HEK293 (cell line): ENCODE data around the gene ZCCHC9.

Experiments used
- CTCF ChIA-PET: fragments of 350-600 bp; formaldehyde crosslinking; extraction: SDS; loops from one replicate; lab custom pipeline; 2021; ENCODE audit warnings: antibody characterized with exemption; lab: Yijun Ruan, JAX
- POLR2A ChIA-PET: fragments of 300-600 bp; formaldehyde crosslinking; extraction: SDS; loops from one replicate; lab custom pipeline; 2020; ENCODE audit warnings: antibody characterized with exemption, inconsistent platforms; lab: Yijun Ruan, JAX
- H3K27ac ChIP-seq: fragments of 200-500 bp; sonication (Bioruptor generic); 2 replicates; pipeline ENCODE4 v1.5.1; 2014; ENCODE audit warnings: low read depth, low read length, control low read depth, inconsistent platforms; ENCODE audit errors: extremely low read depth
- H3K36me3 ChIP-seq, 2 experiments: fragments of 200-500 bp in 1 of 2; sonication (Bioruptor generic) in 1 of 2; 1 replicate in 1 of 2; 2 replicates in 1 of 2; pipeline ENCODE4 v1.5.1; 2014 to 2017; ENCODE audit warnings: inconsistent platforms in 2 of 2, low read length in 2 of 2; ENCODE audit not compliant: control insufficient read depth in 2 of 2, insufficient read depth in 1 of 2
- H3K4me1 ChIP-seq: fragments of 200-500 bp; sonication (Bioruptor generic); 2 replicates; pipeline ENCODE4 v1.5.1; 2014; ENCODE audit warnings: mild to moderate bottlenecking, low read length, inconsistent platforms; ENCODE audit not compliant: control insufficient read depth, insufficient read depth
- H3K4me3 ChIP-seq: 2 replicates; pipeline ENCODE4 v1.5.1; 2011; ENCODE audit warnings: low read depth, mild to moderate bottlenecking, control low read depth, low read length, moderate library complexity
- H3K9me3 ChIP-seq: fragments of 200-500 bp; sonication (Bioruptor generic); 2 replicates; pipeline ENCODE4 v1.5.1; 2014; ENCODE audit warnings: low read depth, low read length, inconsistent platforms; ENCODE audit not compliant: control insufficient read depth, insufficient read depth
- BCL11A ChIP-seq: fragments of 450-650 bp; formaldehyde crosslinking; IDR thresholded peaks from 2 replicates; pipeline ENCODE4 v1.5.1; 2016; ENCODE audit warnings: low read depth, missing biosample characterization, missing genetic modification characterization
- MEIS1 ChIP-seq: sonication (generic); formaldehyde crosslinking; IDR thresholded peaks from 2 replicates; pipeline ENCODE4 v1.8.1; 2022; ENCODE audit warnings: missing genetic modification reagents, mild to moderate bottlenecking, borderline replicate concordance
- REPIN1 ChIP-seq: fragments of 450-650 bp; formaldehyde crosslinking; IDR thresholded peaks from 2 replicates; pipeline ENCODE4 v1.5.1; 2017; ENCODE audit warnings: missing biosample characterization, missing genetic modification characterization, low read depth
- SP2 ChIP-seq: fragments of 450-650 bp; formaldehyde crosslinking; IDR thresholded peaks from 2 replicates; pipeline ENCODE4 v1.5.1; 2016; ENCODE audit warnings: missing biosample characterization, missing genetic modification characterization
- TRIM28 ChIP-seq: IDR thresholded peaks from 2 replicates; pipeline ENCODE4 v1.6.1; 2011; ENCODE audit warnings: low read length, control low read depth, borderline replicate concordance
- ZFP3 ChIP-seq: fragments of 450-650 bp; formaldehyde crosslinking; IDR thresholded peaks from 2 replicates; pipeline ENCODE4 v1.5.1; 2016; ENCODE audit warnings: low read depth, missing biosample characterization, missing genetic modification characterization
- ZNF114 ChIP-seq: fragments of 450-650 bp; formaldehyde crosslinking; IDR thresholded peaks from 2 replicates; pipeline ENCODE4 v1.5.0; 2017; ENCODE audit warnings: missing biosample characterization, missing genetic modification characterization
- ZNF350 ChIP-seq: fragments of 450-650 bp; formaldehyde crosslinking; IDR thresholded peaks from 2 replicates; pipeline ENCODE4 v1.5.0; 2017; ENCODE audit warnings: missing biosample characterization, mild to moderate bottlenecking, missing genetic modification characterization
- ZNF549 ChIP-seq: fragments of 450-650 bp; IDR thresholded peaks from 2 replicates; pipeline ENCODE4 v1.5.1; 2018; ENCODE audit warnings: missing biosample characterization, missing genetic modification characterization, mild to moderate bottlenecking, inconsistent platforms, moderate library complexity
- ZNF624 ChIP-seq: fragments of 450-650 bp; formaldehyde crosslinking; IDR thresholded peaks from 2 replicates; pipeline ENCODE4 v1.5.1; 2017; ENCODE audit warnings: missing biosample characterization, missing genetic modification characterization
- ZNF677 ChIP-seq: fragments of 450-650 bp; IDR thresholded peaks from 2 replicates; pipeline ENCODE4 v1.5.0; 2018; ENCODE audit warnings: missing biosample characterization, mild to moderate bottlenecking, missing genetic modification characterization, moderate library complexity
- ZNF837 ChIP-seq: fragments of 450-650 bp; formaldehyde crosslinking; IDR thresholded peaks from 2 replicates; pipeline ENCODE4 v1.5.1; 2016; ENCODE audit warnings: missing biosample characterization, missing genetic modification characterization
- ZXDB ChIP-seq: fragments of 450-650 bp; formaldehyde crosslinking; IDR thresholded peaks from 2 replicates; pipeline ENCODE4 v1.5.1; 2016; ENCODE audit warnings: missing biosample characterization, missing genetic modification characterization
- TF ChIP-seq, protein P1 (sequence below): fragments of 450-650 bp; formaldehyde crosslinking; IDR thresholded peaks from 2 replicates; pipeline ENCODE4 v1.5.1; 2016; ENCODE audit warnings: missing biosample characterization, missing genetic modification characterization, low read depth
- TF ChIP-seq, protein P2 (sequence below): fragments of 450-650 bp; formaldehyde crosslinking; IDR thresholded peaks from 2 replicates; pipeline ENCODE4 v1.5.1; 2016; ENCODE audit warnings: missing biosample characterization, missing genetic modification characterization, borderline replicate concordance
- TF ChIP-seq, protein P3 (sequence below): fragments of 450-650 bp; formaldehyde crosslinking; IDR thresholded peaks from 2 replicates; pipeline ENCODE4 v1.5.1; 2016; ENCODE audit warnings: missing biosample characterization, missing genetic modification characterization
- TF ChIP-seq, protein P4 (sequence below): fragments of 450-650 bp; formaldehyde crosslinking; IDR thresholded peaks from 2 replicates; pipeline ENCODE4 v1.5.1; 2016; ENCODE audit warnings: missing biosample characterization, missing genetic modification characterization, borderline replicate concordance

The ZCCHC9 gene

DNA sequence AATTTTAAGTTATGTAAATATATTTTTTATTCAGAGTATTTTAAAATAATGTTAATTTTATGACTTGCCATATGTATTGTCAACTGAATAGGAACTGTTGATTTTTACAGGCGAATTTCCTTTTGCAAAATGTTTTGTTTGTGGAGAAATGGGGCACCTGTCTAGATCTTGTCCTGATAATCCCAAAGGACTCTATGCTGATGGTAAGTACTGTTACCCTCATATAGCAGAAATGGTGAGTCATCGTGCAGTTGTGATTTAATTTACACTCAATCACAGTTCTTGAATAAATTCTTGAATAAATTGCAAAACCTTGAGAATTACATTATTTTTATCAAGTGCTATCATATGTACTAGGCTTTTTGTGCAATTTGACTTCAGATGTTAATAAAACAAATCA, 7.4 kb downstream of the ZCCHC9 start (continued):
- TF ChIP-seq REPIN1 (tag by site-specific recombination) (no peak), TRIM28 (no peak), ZNF677 (tag by site-specific recombination) (no peak)

DNA sequence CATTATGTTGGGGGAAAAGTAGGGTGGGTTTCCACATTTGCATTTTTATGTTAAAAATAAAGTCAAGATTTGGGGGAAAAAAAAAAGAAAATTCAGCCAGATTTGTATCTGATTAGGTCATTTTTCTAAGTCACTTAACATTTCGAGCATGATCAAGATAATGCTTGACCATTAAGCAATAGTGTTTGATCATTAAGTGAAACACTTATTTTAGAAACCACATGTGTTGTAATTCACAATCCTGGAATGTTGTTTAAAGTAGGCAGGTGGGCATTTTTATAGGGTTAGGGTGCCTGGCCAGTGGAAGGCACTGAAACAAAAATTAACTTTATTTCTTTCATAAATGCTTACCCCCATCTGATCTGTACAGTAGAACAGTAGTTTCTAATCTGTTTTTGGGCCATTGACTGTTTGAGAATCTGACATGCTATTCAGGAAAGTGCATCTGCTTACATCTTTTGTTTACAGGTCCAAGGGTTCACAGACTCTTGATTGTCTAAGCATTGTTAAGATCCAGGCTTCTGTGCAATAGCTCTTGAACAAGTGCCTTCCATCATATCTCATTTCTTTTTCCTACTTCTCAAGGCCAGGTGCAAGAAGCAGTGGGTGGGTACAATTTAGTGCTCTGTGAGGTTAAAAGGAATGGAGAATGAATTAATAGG, 9.1 kb downstream of the ZCCHC9 start:
- POLR2A ChIA-PET, result interaction anchor here (1.4 kb wide), 1 partner anchor 9 kb away, joined by 3 read pairs; the partner anchor contains the start of gene ZCCHC9
- peaks cover 19 to 51% of the 10 kb centered on the region in 2 experiments; a peak in 2 of 3 replicates for H3K36me3 ChIP-seq

DNA sequence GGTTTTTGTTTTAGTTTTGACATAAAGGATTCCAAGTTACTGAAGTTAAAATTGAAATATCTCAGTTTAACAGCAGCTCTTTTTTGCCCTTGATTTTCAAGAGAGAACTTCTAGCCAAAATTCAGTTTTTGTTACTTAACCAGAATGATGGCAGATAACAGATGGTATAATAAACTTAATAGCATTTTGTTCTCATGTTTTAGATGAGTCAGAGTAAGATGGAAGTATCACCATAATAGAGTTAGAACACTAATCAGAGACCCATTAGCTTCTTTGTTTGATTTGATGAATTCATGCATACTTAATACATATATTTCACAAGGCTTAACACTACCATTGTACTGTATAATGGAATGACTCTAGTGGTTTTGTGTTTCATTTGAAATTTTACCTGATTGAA, 11.9 kb downstream of the ZCCHC9 start:
- ChIA-PET POLR2A (no interaction called here), CTCF (interaction anchor here (1.2 kb wide), 2 partner anchors 12 to 14 kb away, joined by 3 read pairs; partner anchors contain the start of gene ZCCHC9)

More for the DNA sequence above, 9.1 kb downstream of the ZCCHC9 start:
- Histone ChIP-seq H3K9me3 (no peaks in the 10 kb centered on the region), H3K4me1 (no peaks in the 10 kb centered on the region), H3K27ac (no peak overlapping the region), H3K4me3 (no peak overlapping the region)
- CTCF ChIA-PET, result interaction anchor here (0.8 to 1.6 kb wide), 2 partner anchors 11 to 87 kb away, joined by 3 to 6 read pairs; no protein-coding TSS in a partner anchor
- TF ChIP-seq ZNF549 (tag by site-specific recombination) (no peak), ZNF114 (tag by site-specific recombination) (no peak), SP2 (tag by site-specific recombination) (no peak), MEIS1 (CRISPR knock-in tag) (no peak), TRIM28 (no peak), ZFP3 (tag by site-specific recombination) (no peak), ZNF350 (tag by site-specific recombination) (no peak), BCL11A (tag by site-specific recombination) (no peak), ZNF837 (tag by site-specific recombination) (no peak), ZXDB (tag by site-specific recombination) (no peak)
- TF ChIP-seq, protein P1, sequence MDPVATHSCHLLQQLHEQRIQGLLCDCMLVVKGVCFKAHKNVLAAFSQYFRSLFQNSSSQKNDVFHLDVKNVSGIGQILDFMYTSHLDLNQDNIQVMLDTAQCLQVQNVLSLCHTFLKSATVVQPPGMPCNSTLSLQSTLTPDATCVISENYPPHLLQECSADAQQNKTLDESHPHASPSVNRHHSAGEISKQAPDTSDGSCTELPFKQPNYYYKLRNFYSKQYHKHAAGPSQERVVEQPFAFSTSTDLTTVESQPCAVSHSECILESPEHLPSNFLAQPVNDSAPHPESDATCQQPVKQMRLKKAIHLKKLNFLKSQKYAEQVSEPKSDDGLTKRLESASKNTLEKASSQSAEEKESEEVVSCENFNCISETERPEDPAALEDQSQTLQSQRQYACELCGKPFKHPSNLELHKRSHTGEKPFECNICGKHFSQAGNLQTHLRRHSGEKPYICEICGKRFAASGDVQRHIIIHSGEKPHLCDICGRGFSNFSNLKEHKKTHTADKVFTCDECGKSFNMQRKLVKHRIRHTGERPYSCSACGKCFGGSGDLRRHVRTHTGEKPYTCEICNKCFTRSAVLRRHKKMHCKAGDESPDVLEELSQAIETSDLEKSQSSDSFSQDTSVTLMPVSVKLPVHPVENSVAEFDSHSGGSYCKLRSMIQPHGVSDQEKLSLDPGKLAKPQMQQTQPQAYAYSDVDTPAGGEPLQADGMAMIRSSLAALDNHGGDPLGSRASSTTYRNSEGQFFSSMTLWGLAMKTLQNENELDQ (tag by site-specific recombination), result no peak
- TF ChIP-seq, protein P2, sequence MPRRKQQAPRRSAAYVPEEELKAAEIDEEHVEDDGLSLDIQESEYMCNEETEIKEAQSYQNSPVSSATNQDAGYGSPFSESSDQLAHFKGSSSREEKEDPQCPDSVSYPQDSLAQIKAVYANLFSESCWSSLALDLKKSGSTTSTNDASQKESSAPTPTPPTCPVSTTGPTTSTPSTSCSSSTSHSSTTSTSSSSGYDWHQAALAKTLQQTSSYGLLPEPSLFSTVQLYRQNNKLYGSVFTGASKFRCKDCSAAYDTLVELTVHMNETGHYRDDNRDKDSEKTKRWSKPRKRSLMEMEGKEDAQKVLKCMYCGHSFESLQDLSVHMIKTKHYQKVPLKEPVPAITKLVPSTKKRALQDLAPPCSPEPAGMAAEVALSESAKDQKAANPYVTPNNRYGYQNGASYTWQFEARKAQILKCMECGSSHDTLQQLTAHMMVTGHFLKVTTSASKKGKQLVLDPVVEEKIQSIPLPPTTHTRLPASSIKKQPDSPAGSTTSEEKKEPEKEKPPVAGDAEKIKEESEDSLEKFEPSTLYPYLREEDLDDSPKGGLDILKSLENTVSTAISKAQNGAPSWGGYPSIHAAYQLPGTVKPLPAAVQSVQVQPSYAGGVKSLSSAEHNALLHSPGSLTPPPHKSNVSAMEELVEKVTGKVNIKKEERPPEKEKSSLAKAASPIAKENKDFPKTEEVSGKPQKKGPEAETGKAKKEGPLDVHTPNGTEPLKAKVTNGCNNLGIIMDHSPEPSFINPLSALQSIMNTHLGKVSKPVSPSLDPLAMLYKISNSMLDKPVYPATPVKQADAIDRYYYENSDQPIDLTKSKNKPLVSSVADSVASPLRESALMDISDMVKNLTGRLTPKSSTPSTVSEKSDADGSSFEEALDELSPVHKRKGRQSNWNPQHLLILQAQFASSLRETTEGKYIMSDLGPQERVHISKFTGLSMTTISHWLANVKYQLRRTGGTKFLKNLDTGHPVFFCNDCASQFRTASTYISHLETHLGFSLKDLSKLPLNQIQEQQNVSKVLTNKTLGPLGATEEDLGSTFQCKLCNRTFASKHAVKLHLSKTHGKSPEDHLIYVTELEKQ, result no peak
- TF ChIP-seq, protein P3, sequence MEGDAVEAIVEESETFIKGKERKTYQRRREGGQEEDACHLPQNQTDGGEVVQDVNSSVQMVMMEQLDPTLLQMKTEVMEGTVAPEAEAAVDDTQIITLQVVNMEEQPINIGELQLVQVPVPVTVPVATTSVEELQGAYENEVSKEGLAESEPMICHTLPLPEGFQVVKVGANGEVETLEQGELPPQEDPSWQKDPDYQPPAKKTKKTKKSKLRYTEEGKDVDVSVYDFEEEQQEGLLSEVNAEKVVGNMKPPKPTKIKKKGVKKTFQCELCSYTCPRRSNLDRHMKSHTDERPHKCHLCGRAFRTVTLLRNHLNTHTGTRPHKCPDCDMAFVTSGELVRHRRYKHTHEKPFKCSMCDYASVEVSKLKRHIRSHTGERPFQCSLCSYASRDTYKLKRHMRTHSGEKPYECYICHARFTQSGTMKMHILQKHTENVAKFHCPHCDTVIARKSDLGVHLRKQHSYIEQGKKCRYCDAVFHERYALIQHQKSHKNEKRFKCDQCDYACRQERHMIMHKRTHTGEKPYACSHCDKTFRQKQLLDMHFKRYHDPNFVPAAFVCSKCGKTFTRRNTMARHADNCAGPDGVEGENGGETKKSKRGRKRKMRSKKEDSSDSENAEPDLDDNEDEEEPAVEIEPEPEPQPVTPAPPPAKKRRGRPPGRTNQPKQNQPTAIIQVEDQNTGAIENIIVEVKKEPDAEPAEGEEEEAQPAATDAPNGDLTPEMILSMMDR (tag by site-specific recombination), result no peak

More for the DNA sequence above, 11.9 kb downstream of the ZCCHC9 start:
- H3K9me3 ChIP-seq, result no peaks in the 10 kb centered on the region
- H3K36me3 ChIP-seq, result peaks cover 19 to 48% of the 10 kb centered on the region in 2 experiments; a peak in 2 of 3 replicates
- no peak for TF ChIP-seq ZNF624
- TF ChIP-seq, protein P4, sequence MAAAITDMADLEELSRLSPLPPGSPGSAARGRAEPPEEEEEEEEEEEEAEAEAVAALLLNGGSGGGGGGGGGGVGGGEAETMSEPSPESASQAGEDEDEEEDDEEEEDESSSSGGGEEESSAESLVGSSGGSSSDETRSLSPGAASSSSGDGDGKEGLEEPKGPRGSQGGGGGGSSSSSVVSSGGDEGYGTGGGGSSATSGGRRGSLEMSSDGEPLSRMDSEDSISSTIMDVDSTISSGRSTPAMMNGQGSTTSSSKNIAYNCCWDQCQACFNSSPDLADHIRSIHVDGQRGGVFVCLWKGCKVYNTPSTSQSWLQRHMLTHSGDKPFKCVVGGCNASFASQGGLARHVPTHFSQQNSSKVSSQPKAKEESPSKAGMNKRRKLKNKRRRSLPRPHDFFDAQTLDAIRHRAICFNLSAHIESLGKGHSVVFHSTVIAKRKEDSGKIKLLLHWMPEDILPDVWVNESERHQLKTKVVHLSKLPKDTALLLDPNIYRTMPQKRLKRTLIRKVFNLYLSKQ (tag by site-specific recombination), result no peak
- no peak overlapping the region for H3K27ac ChIP-seq
- H3K4me1 ChIP-seq, result no peaks in the 10 kb centered on the region
- H3K4me3 ChIP-seq, result no peak overlapping the region
